Measurements from ENCODE around the gene CNBP.

Gene CNBP

GRCh38 chr3:129218742-129219141, 35.0 kb upstream of the CNBP start:
- TF ChIP-seq CTCF (IDR thresholded peaks at IDR 0.05; ENCODE audit: low read depth, low read length): no peak
- H3K4me3 ChIP-seq (ENCODE audit: low read depth, low read length): no peak overlapping the region

GRCh38 chr3:129213238-129213637, 29.5 kb upstream of the CNBP start:
- TF ChIP-seq CTCF (IDR thresholded peaks at IDR 0.05; ENCODE audit: low read depth, low read length): no peak

GRCh38 chr3:129211772-129212171, 28.1 kb upstream of the CNBP start:
- TF ChIP-seq CTCF (IDR thresholded peaks at IDR 0.05; ENCODE audit: low read depth, low read length): no peak
- no peak overlapping the region for H3K4me3 ChIP-seq (ENCODE audit: low read depth, low read length)

More at GRCh38 chr3:129213238-129213637, 29.5 kb upstream of the CNBP start:
- H3K4me3 ChIP-seq (ENCODE audit: low read depth, low read length): no peak overlapping the region

- no peak for TF ChIP-seq CTCF (IDR thresholded peaks at IDR 0.05; ENCODE audit: low read depth, low read length)
- H3K4me3 ChIP-seq (ENCODE audit: low read depth, low read length): no peak overlapping the region
Measured at GRCh38 chr3:129211345-129211744, 27.6 kb upstream of the CNBP start.

GRCh38 chr3:129207479-129207878, 23.8 kb upstream of the CNBP start:
- no peak for TF ChIP-seq CTCF (IDR thresholded peaks at IDR 0.05; ENCODE audit: low read depth, low read length)
- no peak overlapping the region for H3K4me3 ChIP-seq (ENCODE audit: low read depth, low read length)

- no peak for TF ChIP-seq CTCF (IDR thresholded peaks at IDR 0.05; ENCODE audit: low read depth, low read length)
- no peak overlapping the region for H3K4me3 ChIP-seq (ENCODE audit: low read depth, low read length)
Measured at GRCh38 chr3:129205109-129205832, 21.6 kb upstream of the CNBP start.

- no peak overlapping the region for H3K4me3 ChIP-seq (ENCODE audit: low read depth, low read length)
- no peak for TF ChIP-seq CTCF (IDR thresholded peaks at IDR 0.05; ENCODE audit: low read depth, low read length)
Measured at GRCh38 chr3:129204473-129204872, 20.8 kb upstream of the CNBP start.
